Heart right ventricle (tissue), 16 donors: ENCODE results near the gene KAT6B. TPM values are rescaled to one million over a fixed set of nuclear protein-coding genes. Genes with fewer than 3 reads are reported as not detected.

Experiments used
- ATAC-seq, 8 donors: fragments of 200-7000 bp; cut with Tn5 transposase; one replicate each; pipeline ENCODE4 v1.9.1; 2020; ENCODE audit warnings: mild to moderate bottlenecking in 8 of 8, moderate library complexity in 8 of 8, moderate number of reproducible peaks in 1 of 8
- DNase-seq, 2 donors: peaks; one replicate each; pipeline ENCODE4 v3.0.0-alpha.2; 2020
- H3K27ac ChIP-seq, 10 donors: fragments of 200-600 bp; sonication (generic) in 2 of 10; one replicate each; pipeline versions ENCODE4 v1.5.0 to v1.8.0; 2020 to 2022; ENCODE audit warnings: mild to moderate bottlenecking in 3 of 10
- H3K27me3 ChIP-seq, 7 donors: fragments of 200-600 bp; one replicate each; pipeline ENCODE4 v1.8.0; 2021 to 2022; ENCODE audit warnings: mild to moderate bottlenecking in 2 of 7
- H3K36me3 ChIP-seq, 9 donors: fragments of 200-600 bp; sonication (generic) in 1 of 9; one replicate each; pipeline versions ENCODE4 v1.5.0 to v1.8.0; 2020 to 2022; ENCODE audit warnings: mild to moderate bottlenecking in 2 of 9
- H3K4me1 ChIP-seq, 9 donors: fragments of 200-600 bp; sonication (generic) in 1 of 9; one replicate each; pipeline versions ENCODE4 v1.5.0 to v1.8.0; 2020 to 2022; ENCODE audit warnings: mild to moderate bottlenecking in 4 of 9
- H3K4me3 ChIP-seq, 10 donors: fragments of 200-600 bp; sonication (generic) in 2 of 10; one replicate each; pipeline versions ENCODE4 v1.5.0 to v1.8.0; 2020 to 2022; ENCODE audit warnings: mild to moderate bottlenecking in 7 of 10, moderate library complexity in 2 of 10
- H3K9me3 ChIP-seq, 11 donors: fragments of 200-600 bp in 10 of 11; sonication (generic) in 2 of 11; one replicate each; pipeline versions ENCODE4 v1.5.0 to v1.8.0; 2013 to 2022; ENCODE audit warnings: mild to moderate bottlenecking in 2 of 11, control low read depth in 1 of 11, moderate library complexity in 1 of 11
- whole genome bisulfite sequencing, 2 donors: extraction: QIAGEN DNeasy Blood & Tissue Kit; methylation state at CpG; one replicate each; pipeline ENCODE4 v1.1.7; 2013; ENCODE audit warnings: inconsistent platforms in 1 of 2; 5-methylcytosine and 5-hydroxymethylcytosine counted together
- intact Hi-C, 10 donors: fragments of 100-400 bp; cut with DNase I; formaldehyde crosslinking; loops; one replicate each; pipeline versions ENCODE4 v1.11.1 to v1.14.2; 2022
- polyA plus RNA-seq, 2 donors: library from polyadenylated mRNA; stranded (reverse); fragments of 200-250 nt; gene quantifications; one replicate each; pipeline ENCODE4 v1.2.3, GENCODE V29; 2013
- total RNA-seq, 10 donors: library from RNA; stranded (reverse); fragmentation: NEBNext Ultra II Directional in 3 of 10; extraction: Animal tissue kit (Norgen Biotek cat#: 25700) in 3 of 10; gene quantifications; one replicate each; pipeline versions ENCODE4 v1.2.1 to v1.2.4, GENCODE V29; 2021 to 2023
- TF ChIP-seq, protein P1 (sequence below), 9 donors: fragments of 200-600 bp; sonication (generic) in 2 of 9; IDR thresholded peaks; one replicate each; pipeline versions ENCODE4 v1.5.0 to v1.8.0; 2021 to 2022; ENCODE audit warnings: antibody characterized with exemption in 9 of 9, mild to moderate bottlenecking in 5 of 9, moderate library complexity in 1 of 9
- donor health status: Arrhythmogenic right ventricular cardiomyopathy.
- donor health status: ischemic (EF 13 %, LVEDD 7.1; RV severe dilation, severe dysfunction).
- donor health status: healthy with polysubstance abuse.
- donor health status: DM: no; HTN: yes; CAD: no.
- donor health status: DM: no; HTN: no; CAD: no.
- donor health status: ischemic (EF 25% LVEDD 6.9; RV normal size, moderate dysfunction).
- donor health status: ischemic (EF 25% LVEDD 5.7; RV mildly dilated, moderate dysfunction).
- donor health status: healthy.
- donor health status: DM: yes; HTN: yes; CAD: no.
- donor health status: Ischemic cardiomyopathy.
- donor health status: ischemic (EF 35%, LVEDD 5.7; RV mildly dilated, moderate dysfunction).
- donor health status: nonischemic (EF 11% LVEDD 7.7; RV severe dilation, severe dysfunction).
- donor health status: DM: yes; HTN: yes; CAD: no.
- donor health status: PGD.
- donor health status: ischemic (EF 29% LVEDD 5.4; RV normal size, mild dysfunction).
- donor health status: nonischemic (EF 23%, LVEDD 6.1; RV moderate dilation, normal function).

Gene KAT6B
- total and polyA plus RNA-seq, 12 donors: 3.4 to 58.4 (median 46.5) TPM

- TF ChIP-seq, protein P1, sequence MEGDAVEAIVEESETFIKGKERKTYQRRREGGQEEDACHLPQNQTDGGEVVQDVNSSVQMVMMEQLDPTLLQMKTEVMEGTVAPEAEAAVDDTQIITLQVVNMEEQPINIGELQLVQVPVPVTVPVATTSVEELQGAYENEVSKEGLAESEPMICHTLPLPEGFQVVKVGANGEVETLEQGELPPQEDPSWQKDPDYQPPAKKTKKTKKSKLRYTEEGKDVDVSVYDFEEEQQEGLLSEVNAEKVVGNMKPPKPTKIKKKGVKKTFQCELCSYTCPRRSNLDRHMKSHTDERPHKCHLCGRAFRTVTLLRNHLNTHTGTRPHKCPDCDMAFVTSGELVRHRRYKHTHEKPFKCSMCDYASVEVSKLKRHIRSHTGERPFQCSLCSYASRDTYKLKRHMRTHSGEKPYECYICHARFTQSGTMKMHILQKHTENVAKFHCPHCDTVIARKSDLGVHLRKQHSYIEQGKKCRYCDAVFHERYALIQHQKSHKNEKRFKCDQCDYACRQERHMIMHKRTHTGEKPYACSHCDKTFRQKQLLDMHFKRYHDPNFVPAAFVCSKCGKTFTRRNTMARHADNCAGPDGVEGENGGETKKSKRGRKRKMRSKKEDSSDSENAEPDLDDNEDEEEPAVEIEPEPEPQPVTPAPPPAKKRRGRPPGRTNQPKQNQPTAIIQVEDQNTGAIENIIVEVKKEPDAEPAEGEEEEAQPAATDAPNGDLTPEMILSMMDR (IDR thresholded peaks at IDR 0.05): no peak
- ATAC-seq (no peak), DNase-seq (no peak)
- intact Hi-C loops: loop anchor here in 3 of 10 donors (10.0 kb wide), 2 partner anchors 186 to 224 kb away; partner anchors contain the start of genes KAT6B (in 2 of the 3) and COMTD1 (in 1 of the 3)
- Histone ChIP-seq H3K27me3 (no peaks in the 10 kb centered on the region), H3K27ac (no peak overlapping the region), H3K4me1 (peaks cover 0 to 42% (median 12%) of the 10 kb centered on the region in 9 donors), H3K9me3 (no peaks in the 10 kb centered on the region), H3K4me3 (no peak overlapping the region), H3K36me3 (peaks cover 0 to 31% (median 0%) of the 10 kb centered on the region in 9 donors)
- 77 to 79% methylated on average over 1 of the region's 1 CpG for WGBS, 2 donors
Measured at GRCh38 chr10:75011221-75011620, 184.8 kb downstream of the KAT6B start.

- Histone ChIP-seq H3K4me3 (no peak overlapping the region), H3K4me1 (peaks cover 0 to 44% (median 16%) of the 10 kb centered on the region in 9 donors), H3K36me3 (peaks cover 0 to 26% (median 0%) of the 10 kb centered on the region in 9 donors), H3K27me3 (no peaks in the 10 kb centered on the region), H3K9me3 (no peaks in the 10 kb centered on the region), H3K27ac (no peak overlapping the region)
- DNase-seq: no peak
- intact Hi-C loops: loop anchor here in 3 of 10 donors (10.0 kb wide), 2 partner anchors 188 to 222 kb away; partner anchors contain the start of genes KAT6B (in 2 of the 3) and COMTD1 (in 1 of the 3)
- no peak for ATAC-seq
- WGBS, 2 donors: 98 to 99% methylated on average over 8 of the region's 8 CpGs
- TF ChIP-seq, protein P1 (IDR thresholded peaks at IDR 0.05): no peak
Measured at GRCh38 chr10:75012471-75012870, 186.1 kb downstream of the KAT6B start.

DNA sequence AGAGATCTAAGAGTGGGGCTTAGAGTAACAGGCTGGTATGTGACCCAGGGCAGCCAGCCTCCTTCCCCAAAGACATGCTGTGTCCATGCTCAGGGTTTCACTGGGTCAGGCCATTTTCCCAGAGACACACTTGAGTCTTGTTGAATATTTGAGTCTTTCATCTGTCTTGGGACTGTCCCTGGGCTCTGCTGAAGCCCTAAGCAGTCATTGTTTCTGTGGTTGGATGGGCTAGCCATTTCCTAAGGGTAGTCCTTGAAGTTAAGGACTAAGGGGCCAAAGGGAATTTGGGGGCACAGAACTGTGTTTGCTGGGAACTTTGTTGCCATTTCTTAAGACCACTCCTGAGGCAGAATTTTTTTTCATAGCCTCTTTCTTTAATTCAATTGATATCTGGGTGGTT, 186.6 kb downstream of the KAT6B start:
- Histone ChIP-seq H3K36me3 (peaks cover 0 to 28% (median 0%) of the 10 kb centered on the region in 9 donors), H3K4me3 (no peak overlapping the region), H3K4me1 (peaks cover 0 to 39% (median 16%) of the 10 kb centered on the region in 9 donors), H3K27ac (peak overlapping the region in 1 of 10 donors; percentile 9), H3K9me3 (no peaks in the 10 kb centered on the region), H3K27me3 (no peaks in the 10 kb centered on the region)
- DNase-seq (no peak), ATAC-seq (no peak)
- TF ChIP-seq, protein P1 (IDR thresholded peaks at IDR 0.05): no peak
- intact Hi-C loops: loop anchor here in 3 of 10 donors (10.0 kb wide), 2 partner anchors 188 to 222 kb away; partner anchors contain the start of genes KAT6B (in 2 of the 3) and COMTD1 (in 1 of the 3)

DNA sequence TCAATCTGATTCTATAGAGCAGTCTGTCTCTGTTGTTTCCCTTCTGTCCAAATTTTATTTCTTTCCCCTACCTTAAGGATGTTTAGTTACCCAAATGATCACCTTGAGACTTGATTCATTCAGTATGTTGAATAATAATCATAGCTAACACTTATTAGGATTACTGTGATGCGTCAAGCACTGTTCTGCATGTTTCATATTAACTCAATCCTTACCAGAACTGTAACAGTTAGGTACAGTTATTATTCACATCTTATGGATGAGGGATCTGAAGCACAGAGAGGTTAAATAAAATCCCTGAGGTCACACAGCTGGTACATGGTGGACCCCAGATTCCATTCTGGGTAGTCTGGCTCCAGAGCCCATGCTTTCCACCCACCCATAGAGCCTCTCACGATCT, 187.1 kb downstream of the KAT6B start:
- peaks cover 0 to 29% (median 0%) of the 10 kb centered on the region in 9 donors for H3K36me3 ChIP-seq
- no peak overlapping the region for H3K4me3 ChIP-seq
- DNase-seq: no peak
- WGBS, 2 donors: 86 to 88% methylated on average over 2 of the region's 2 CpGs
- H3K27me3 ChIP-seq: no peaks in the 10 kb centered on the region
- intact Hi-C loops: loop anchor here in 3 of 10 donors (10.0 kb wide), 2 partner anchors 189 to 221 kb away; partner anchors contain the start of genes KAT6B (in 2 of the 3) and COMTD1 (in 1 of the 3)
- H3K4me1 ChIP-seq: peaks cover 0 to 38% (median 16%) of the 10 kb centered on the region in 9 donors
- H3K27ac ChIP-seq: peak overlapping the region in 2 of 10 donors; percentile 9 to 44
- H3K9me3 ChIP-seq: no peaks in the 10 kb centered on the region
- TF ChIP-seq, protein P1 (IDR thresholded peaks at IDR 0.05): no peak
- ATAC-seq: no peak
